Eye (tissue), 1 donor: ENCODE measurements around the gene MYADML2.
A peak's percentile ranks its signal among the peaks of the same experiment; 100 is the strongest.
"Not testable (repeated sequence)": the region's sequence is repeated elsewhere in the genome, so short reads cannot be mapped to it uniquely, and the experiment has no call there.

Experiments used
- DNase-seq: peaks from one replicate; pipeline ENCODE4 v3.0.0-alpha.2; 2015

The MYADML2 gene, protein sequence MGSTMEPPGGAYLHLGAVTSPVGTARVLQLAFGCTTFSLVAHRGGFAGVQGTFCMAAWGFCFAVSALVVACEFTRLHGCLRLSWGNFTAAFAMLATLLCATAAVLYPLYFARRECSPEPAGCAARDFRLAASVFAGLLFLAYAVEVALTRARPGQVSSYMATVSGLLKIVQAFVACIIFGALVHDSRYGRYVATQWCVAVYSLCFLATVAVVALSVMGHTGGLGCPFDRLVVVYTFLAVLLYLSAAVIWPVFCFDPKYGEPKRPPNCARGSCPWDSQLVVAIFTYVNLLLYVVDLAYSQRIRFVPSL

DNA sequence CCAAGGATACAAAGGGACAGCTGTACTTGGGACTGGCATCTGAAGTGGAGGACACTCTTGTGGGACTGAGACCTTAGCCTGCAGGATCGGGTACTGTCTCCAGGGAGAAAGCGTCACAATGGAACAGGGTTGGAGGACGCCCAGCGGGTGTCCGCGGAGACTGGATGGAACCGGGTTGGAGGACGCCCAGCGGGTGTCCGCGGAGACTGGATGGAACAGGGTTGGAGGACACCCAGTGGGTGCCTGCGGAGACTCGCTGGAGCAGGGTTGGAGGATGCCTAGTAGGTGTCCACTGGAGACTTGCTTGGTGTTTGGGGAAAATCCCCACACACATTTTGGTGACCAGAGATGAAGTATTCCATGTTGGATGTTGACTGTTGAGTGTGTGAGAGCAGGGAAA lies at the start of gene MYADML2:
Gene MYADML2, minus strand, starts transcription at position 45 of the 400 bp plus-strand sequence. CDS start 5,492 bp downstream, outside the sequence.
- DNase-seq = no peak

DNA sequence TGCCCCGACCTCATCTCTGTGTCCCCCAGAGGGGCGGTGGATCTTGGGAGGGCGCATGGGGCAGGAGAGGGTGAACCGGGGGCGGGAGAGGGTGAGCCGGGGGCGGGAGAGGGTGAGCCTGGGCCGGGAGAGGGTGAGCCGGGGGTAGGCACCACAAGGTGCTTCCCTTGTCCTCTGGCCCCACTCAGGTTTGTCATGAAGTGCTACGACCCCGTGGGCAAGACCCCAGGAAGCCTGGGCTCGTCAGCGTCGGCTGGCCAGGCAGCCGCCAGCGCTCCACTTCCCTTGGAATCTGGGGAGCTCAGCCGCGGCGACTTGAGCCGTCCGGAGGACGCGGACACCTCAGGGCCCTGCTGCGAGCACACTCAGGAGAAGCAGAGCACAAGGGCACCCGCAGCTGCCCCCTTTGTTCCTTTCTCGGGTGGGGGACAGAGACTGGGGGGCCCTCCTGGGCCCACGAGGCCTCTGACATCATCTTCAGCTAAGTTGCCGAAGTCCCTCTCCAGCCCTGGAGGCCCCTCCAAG lies 49.3 kb upstream of the MYADML2 start:
- no peak for DNase-seq

DNA sequence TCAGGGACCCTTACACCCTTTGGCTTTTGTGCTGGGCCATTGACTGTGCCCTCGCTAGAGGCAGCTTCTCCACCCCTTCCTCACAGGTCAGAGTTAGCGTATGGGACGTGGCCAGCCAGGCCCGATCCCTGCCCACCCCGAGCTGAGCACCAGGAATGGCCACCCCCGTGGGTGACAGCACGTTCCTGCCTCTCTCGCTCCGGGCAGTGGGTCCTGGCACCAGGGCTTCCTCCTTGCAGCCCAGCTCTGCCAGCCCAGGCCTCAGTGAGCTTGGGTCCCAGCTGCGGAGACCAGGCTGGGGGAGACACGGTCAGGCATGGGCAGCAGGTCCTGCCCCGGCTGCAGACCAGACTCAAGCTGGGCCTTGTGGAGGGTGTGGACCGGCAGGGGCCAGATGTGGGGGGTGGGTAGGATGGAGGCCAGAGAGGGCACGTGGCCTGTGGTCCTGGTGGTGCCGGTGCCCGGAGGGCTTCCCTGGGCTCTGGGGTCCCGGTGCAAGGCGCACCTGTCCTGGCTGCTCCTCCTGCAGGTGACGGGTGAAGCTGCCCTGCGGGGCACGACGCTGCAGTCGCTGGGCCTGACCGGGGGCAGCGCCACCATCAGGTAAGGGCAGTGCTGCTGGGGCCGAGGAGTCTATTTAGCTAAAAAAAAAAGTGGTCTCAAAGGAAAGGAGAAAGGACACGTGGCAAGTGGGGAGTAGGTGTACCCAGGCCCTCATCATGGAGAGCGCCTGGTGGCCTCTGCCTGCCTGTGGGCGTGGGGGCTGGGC lies 48.6 kb upstream of the MYADML2 start:
- no peak for DNase-seq

DNA sequence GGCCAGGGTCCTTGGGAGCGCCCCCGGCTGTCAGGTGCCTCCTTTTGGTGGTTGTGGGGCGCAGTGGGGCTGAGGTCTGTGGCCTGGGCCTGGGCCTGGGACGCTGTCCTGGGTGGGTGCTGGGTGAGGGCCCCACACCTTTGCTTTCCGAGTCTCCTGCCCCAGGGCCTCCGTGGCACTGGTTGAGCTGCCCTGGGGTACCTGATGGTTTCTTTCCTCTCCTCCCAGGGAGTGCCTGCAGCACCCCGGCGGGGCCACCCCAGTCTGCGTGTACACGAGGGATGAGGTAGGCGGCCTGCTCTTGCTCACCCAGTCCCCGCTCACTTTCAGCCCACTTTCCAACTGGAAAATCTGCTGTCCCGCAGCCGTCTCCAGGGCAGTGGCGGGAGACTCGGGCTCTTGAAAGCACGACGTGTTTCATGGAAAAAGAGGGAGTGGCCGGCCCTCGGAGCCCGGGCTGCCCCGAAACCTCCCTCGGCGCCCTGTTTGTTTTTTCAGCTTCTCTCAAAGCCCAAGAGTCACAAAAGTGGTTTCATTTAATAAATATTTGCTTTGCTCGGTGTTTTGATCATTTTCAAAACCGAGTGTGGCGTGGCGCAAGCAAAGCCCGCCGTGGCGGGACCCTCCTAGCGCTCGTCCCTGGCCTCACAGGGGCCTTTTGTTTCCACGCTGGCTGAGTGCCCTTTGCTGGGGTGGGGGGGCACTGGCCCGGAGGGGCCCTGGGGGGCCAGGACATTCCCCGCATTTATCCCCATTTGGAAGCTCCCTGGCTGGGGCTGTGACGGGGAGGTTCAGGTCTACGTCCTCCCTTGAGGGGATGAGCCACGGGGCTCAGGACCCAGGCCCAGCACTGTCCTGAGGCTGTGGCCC lies 47.8 kb upstream of the MYADML2 start:
- DNase-seq = no peak

DNA sequence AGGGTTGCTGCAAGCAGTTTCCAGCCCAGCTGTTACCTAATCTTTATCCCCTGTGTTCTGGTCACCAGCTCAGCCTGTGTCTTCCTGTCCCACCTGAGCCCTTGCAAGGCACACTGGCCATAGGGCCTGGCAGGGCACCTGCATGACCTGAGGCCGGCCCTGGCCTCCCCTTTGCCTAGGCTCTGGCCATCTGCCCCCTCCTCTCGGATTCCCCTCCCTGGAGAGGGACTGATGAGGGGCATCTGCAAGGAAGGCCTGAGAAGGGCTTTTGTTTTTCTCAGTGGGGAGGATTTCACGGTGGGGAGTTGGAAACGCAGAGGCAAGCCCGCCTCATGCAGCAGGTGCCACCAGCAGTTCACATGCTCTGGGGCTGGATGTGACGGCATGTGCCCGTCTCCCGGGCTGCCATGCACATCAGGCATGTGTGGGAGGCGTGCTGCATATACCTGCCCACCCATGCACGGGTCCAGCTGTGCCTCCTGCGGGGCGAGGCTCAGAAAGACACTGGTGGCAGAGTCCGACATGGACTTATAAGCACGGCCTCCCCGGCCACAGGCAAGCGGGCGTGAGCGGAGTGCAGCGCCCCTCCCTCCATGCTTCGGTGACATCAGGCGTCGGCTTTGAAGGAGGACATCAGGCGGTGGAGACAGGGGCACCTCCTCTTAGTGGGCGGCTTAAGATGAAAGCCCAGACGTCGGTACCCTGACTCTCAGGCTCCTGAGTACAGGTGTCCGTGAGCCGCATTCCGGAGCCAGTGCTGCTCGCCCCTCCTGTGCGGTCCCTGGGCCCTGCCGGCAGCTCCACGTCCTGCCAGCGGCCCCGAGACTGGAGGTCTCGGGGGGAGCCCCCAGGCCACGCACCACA lies 46.9 kb upstream of the MYADML2 start:
- DNase-seq = no peak

DNA sequence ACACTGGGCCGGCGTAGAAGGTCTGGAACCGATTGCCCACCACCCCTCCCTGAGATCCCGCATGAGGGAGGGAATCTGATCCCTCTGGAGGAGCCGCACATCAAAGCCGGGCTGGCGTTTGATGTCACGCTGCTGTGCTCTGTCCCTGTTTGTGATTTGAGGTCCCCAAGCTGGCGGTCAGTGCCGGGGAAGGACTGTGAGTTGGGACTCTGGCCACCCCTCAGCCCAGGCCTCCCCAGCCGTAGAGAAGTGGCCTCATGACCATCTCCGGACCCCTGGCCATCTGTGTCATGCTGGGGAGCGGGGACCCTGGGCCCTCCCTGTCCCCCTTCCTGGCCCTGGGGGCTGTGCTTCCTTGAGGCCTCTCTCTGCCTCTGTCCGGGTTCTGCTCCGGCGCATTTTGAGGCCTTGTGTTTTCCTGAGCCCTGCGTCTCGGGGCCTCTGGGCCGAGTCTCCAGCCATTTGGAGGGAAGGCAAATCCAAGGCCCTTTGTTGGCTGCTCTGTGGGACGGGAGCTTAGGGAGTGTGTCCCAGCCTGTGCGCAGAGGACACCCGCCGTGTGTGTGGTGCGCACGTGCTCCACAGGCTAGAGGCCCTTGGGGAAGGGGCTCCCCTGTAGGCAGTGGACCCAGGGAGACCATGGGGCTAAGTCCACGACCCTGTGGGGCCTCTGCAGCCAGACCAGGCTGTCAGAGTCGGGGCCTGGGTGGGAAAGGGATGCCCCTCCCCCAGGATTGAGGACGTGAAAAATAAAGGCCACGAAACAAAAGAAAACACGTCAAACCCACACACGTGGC lies 45.5 kb upstream of the MYADML2 start:
- DNase-seq = peak; percentile 78

DNA sequence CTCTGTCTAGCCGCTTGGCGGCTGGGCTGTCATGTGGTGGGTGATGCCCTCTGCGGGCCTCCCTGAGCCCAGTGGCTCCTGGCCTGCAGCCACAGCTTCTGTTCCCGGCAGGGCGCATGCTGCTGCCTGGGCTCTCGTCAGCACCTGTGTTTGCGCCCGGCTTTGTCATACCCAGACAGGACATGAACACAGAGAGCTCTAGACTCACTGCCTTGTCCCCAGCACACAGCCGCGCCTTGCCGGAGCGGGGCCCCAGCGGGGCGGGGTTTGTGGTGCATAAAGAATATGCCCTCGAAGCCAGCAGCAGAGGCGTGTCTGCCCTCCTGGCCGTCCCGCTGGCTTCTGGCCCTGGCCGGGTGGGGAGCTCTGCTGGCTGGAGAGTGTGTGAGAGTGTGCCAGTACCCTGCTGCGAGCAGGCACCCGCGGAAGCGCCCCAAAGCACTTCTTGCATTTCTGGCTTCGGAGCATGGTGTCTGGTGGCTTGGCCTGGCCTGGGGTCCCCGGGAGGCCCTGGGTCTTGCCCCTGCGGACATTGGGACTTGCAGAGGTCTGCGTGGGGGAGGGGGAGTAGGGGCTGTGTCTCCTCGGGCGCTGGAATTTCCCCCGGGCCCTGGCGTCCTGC lies 44.8 kb upstream of the MYADML2 start:
- DNase-seq = peak; percentile 88

DNA sequence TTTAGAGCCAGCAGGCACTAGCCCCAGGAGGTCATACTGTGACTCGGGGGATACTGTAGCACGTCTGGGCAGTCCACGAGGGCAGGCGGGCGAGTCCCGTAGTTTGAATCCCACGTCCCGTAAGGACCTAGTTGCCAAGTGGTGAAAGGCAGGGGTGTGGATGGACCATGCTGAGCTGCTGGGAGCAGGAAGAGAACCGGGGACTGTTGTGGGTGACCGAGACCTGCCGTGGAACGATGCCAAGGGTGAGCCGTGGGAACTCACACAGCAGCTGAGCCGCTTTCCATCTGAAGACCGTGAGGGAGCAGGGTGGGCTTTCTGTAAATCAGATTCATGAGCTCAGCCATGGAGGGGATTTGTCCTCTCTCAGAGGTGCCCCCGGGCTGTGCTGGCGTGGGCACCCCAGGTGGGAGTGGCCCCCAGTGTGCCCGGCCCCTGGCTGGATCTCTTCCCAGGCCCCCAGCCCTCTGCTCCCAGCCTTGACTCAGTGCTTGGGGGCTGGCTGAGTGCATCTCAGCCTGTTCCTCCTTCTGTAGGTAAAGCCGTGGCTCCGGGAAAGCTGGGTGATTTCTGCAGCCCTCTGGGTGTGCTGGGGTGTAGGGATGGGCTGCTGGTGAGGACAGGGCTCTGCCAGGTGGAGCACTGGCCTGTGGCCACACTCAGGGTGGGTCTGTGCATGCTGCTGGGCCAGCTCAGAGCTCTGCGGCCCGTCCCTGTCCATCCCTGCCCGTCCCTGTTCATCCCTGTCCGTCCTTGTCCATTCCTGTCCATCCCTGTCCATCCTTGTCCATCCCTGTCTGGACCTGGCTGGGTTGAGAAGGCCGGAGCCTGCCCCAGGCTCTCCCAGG lies 44.0 kb upstream of the MYADML2 start:
- DNase-seq = no peak

DNA sequence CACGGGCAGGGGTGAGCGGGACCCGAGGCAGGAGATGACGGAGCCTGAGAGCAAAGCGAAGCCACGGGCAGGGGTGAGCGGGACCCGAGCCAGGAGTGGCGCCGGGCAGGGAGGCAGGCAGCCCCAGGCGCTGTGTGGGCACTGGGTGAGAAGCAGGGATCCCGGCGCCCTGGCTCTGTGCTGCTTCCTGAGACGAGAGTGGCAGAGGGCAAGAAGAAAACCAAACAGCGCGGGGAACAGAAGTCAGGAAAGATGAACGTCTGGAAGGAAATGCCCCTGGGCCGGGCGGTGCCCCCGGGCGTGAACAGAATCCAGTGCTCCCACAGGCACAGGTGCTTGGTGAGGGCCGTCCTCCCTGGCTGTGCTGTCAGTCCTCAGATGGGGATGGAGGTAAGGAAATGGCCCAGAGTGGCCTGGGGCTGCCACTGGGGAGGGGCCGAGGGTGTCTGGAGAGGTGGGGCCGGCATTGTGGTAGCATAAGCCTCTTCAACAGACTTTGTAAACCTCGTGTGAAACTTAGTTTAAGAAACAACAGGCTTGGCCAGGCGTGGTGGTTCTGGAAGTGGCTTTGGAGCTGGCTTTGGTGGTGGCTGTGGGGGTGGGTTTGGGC lies 40.2 kb upstream of the MYADML2 start:
- no peak for DNase-seq

DNA sequence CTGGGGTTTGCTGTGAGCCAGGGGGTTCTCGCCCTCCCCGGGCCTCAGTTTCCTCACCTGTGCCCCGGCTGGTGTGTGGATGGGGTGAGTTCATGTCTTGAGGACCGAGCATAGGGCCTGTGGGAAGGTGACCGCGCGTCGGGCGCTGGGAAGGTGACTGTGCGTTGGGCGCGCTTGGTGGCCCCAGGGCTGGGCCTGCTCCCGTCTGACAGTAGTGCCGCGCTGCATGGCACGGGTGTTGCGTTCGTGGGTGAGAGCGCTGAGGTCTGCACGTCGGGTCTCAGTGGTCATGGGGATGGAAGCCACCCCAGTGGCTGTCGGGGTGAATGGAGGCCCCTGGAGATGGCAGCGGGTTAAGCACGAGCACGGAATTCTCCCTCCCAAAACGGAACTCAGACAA lies 39.6 kb upstream of the MYADML2 start:
- no peak for DNase-seq

DNA sequence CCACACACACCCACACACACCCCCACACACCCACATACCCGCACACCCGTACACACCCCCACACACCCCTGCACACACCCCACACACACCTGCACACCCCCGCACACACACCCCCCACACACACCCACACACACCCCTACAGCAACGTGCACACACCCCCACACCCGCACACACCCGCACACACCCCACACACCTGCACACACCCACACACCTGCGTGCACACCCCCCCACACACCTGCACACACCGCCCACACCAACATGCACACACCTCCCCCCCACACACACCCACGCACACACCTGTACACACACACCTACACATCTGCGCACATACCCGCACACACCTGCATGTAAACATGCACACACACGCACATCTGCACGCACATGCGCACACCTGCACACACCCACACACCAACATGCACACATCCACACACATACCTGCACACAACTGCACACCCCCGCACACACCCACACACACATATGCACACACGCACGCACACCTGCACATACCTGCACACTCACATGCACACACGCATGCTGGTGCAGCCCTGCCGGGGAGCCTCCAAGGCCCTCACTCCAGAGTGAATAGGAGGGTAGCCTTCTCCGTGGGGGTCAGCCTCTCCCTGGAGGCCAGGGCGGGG lies 37.9 kb upstream of the MYADML2 start:
- DNase-seq = no peak

DNA sequence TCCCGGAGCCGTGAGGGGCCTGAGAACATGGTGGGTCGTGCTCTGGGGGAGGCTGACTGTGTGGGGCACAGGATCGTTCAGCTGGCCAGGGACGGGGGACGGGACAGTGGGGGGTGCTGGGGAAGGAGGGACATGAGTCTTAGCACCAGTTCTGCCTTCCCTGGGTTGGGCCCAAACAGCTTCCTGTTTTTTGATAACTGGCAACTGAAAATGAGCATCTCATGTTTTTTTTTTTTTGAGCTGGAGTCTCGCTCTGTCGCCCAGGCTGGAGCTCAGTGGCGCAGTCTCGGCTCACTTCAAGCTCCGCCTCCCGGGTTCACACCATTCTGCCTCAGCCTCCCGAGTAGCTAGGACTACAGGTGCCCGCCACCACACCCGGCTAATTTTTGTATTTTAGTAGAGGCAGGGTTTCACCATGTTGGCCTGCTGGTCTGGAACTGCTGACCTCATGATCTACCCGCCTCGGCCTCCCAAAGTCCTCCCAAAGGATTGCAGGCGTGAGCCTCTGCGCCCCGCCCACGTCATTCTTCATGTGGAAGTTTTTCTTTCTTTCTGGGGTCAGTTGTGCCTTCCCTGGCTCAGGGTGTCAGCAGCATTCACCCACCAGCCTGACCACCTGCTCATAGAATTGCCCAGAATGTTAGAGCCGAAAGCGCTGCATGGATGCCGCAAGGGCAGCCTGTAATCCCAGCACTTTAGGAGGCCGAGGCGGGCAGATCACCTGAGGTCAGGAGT lies 36.8 kb upstream of the MYADML2 start:
- no peak for DNase-seq

DNA sequence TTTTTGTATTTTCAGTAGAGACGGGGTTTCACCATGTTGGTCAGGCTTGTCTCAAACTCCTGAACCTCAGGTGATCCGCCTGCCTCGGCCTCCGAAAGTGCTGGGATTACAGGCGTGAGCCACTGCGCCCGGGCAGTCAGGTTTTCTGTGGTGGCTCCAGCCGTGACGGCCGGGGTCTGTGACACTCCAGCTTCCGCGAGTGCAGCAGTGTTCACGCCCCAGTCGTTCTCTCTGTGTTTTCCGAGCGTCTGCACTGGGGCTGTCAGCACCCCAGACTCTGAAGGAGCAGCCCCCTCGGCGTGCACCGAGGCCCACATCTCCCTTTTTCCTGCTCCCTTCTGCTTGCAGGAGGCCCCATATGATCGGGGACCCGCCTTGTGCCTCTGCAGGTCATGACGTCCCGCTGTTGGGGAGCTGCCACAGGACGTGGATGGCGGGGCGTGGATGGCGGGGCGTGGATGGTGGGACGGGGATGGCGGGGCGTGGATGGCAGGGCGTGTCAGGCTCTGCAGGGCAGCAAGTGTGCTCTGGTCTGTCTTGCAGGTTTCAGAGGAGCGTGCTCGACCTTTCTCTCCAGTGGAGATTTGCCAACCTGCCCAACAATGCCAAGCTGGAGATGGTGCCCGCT lies 36.1 kb upstream of the MYADML2 start:
- DNase-seq = no peak

DNA sequence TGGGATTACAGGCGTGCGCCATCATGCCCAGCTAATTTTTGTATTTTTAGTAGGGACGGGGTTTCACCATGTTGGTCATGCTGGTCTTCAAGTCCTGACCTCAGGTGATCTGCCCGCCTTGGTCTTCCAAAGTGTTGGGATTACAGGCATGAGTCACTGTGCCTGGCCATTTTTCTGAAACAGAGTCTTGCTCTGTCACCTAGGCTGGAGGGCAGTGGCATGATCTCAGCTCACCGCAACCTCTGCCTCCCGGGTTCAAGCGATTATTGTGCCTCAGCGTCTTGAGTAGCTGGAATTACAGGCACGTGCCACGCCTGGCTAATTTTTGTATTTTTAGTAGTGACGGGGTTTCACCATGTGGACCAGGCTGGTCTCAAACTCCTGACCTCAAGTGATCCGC lies 34.5 kb upstream of the MYADML2 start:
- not testable (repeated sequence) for DNase-seq

DNA sequence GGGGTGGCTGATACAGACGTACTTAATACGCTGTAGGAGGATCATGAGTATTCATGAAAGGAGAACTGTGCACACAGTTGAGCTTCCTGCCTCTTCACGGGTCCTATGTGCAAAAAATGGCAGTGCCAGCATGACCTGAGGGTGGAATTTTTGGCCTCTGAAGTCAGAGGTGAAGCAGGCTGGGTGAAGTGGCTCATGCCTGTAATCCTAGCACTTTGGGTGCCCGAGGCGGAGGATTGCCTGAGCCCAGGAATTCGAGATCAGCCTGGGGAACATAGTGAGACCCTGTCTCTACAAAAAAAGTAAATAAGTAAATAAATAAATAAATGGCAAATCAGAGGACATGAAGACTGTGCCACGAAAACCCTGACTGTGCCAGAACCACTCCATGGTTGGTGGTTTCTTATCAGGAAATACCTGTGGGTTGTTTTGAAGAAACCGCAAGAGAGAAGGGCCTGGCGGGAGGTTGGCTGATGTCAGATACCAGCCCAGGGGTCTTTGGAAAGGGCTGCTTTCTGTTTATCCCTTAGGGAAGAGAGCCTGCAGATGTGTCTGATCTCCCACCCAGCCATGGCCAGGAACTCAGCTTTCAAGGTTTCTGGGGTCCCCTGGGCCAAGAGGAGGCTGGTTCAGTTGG lies 33.8 kb upstream of the MYADML2 start:
- DNase-seq = no peak

DNA sequence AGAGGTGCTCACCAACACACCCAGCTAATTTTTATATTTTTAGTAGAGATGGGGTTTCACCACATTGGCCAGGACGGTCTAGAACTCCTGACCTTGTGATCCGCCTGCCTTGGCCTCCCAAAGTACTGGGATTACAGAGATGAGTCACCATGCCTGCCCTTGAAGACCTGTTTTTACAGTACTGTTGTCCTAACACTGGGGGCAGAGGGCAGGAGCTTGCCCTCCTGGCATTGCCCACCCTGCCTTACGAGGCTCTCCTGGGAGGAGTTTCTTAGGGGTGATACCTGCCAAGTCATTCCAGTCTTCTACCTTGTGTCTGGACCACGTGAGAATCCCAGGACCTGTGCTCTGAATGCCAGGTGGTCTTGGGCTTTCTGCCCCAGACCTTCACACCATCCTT lies 33.1 kb upstream of the MYADML2 start:
- DNase-seq = no peak
